ENCODE measurements around the gene CAP2.
"Not testable (repeated sequence)": the region's sequence is repeated elsewhere in the genome, so short reads cannot be mapped to it uniquely, and the experiment has no call there.

The CAP2 gene

DNA sequence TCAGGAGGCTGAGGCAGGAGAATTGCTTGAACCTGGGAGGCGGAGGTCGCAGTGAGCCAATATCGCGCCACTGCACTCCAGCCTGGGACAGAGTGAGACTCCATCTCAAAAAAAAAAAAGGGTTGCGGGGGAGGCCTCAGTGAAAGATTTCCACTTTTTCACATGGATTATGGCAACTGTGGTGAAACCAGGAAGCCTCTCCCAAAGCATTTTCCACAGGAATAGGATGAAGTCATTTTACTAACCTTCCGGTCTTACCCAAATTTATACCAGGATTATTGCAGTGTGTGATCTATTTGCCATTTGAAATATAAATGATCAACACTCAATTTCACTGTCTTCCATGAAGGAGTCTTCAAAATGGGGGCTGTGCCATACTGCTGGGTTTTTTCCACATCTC, 113.1 kb downstream of the CAP2 start:
- no peak for DNase-seq

DNA sequence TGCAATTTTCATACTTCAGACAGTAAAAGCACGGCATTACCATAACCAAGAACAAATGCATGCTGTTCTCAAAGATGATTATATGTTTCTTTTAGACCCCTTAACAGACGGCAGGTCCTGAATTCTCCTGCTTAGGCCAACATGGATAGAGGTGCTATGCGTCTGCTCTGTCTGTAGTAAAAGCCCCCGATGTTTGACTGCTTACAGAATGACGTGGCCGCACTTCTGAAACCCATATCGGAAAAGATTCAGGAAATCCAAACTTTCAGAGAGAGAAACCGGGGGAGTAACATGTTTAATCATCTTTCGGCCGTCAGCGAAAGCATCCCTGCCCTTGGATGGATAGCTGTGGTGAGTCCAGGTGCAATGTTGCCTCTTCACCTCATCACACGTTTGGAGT, 113.6 kb downstream of the CAP2 start:
- DNase-seq: no peak

DNA sequence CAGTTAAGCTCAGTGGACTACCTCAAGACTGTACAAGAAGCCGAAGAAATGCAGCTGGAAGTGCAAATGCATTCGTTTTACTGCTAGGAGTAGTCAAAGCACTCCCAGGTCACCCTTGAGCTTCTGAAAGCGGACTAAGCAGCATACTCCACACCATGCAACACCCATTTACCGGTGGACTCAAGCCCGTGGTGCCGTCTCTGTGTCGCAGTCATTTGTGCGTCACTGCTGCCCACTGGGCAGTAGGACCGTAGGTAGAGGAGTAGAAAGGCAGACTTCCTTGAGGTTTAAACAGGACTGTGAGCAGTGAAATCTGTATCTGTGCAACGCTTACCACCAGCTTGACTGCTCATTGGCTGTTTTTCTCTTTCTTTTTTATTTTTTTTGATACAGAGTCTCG, 117.7 kb downstream of the CAP2 start:
- DNase-seq: no peak

GRCh38 chr6:17511580-17511979, 118.2 kb downstream of the CAP2 start:
- DNase-seq: no peak

- DNase-seq: no peak
These were observed 125.7 kb downstream of the CAP2 start for GRCh38 chr6:17519120-17519519.

DNA sequence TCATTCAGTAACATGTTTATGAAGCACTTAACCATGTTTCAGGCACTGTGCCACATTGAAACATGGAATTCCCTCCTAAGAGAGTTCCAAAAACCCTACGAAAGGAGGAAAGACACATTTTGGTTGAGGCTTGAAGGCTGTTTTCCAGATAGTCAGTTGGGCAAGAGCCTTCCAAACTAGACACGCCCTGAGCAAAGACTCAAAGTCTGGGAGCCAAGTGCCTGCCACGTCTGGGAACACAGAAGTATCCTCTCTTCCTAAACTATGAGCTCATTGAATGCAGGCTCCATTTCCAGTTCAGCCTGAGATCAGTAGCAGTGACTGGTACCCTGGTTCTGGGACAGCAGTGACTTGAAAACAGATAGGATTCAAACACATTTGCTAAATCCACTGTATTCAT, 132.2 kb downstream of the CAP2 start:
- no peak for DNase-seq

- no peak for DNase-seq
These were observed 133.7 kb downstream of the CAP2 start for GRCh38 chr6:17527076-17527475.

- DNase-seq: no peak
These were observed 137.0 kb downstream of the CAP2 start for GRCh38 chr6:17530321-17530835.

- no peak for DNase-seq
These were observed 143.2 kb downstream of the CAP2 start for GRCh38 chr6:17536586-17536985.

- no peak for DNase-seq
These were observed 148.8 kb downstream of the CAP2 start for GRCh38 chr6:17542243-17542642.

- DNase-seq: not testable (repeated sequence)
These were observed 152.3 kb downstream of the CAP2 start for GRCh38 chr6:17545681-17546080.

GRCh38 chr6:17551383-17551958, 158.1 kb downstream of the CAP2 start:
- no peak for DNase-seq

- DNase-seq: no peak
These were observed 159.5 kb downstream of the CAP2 start for GRCh38 chr6:17552861-17553260.

- no peak for DNase-seq
These were observed 162.6 kb downstream of the CAP2 start for GRCh38 chr6:17556014-17556413.

- no peak for DNase-seq
These were observed 169.2 kb downstream of the CAP2 start for GRCh38 chr6:17562636-17563035.

GRCh38 chr6:17565399-17565798, 172.0 kb downstream of the CAP2 start:
- no peak for DNase-seq

GRCh38 chr6:17574866-17575560, 181.6 kb downstream of the CAP2 start:
- no peak for DNase-seq

DNA sequence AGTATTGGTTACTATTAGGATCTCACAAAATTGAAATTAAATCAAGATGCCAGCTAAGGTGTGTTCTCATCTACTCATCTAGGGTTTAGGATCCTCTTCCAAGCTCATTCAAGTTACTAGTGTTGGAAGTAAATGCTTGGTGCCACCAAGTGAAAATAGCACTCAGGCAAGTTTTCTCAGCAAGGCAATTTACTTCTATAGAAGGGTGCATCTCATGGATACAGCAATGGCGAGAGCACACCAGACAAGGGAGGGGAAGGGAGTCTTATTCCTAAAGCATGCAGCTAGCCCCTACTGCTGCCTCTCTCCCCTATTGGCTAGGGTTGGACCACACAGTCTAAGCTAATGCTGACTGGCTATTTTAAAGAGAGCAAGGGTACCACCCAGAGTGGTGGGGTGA, 183.7 kb downstream of the CAP2 start:
- no peak for DNase-seq

DNA sequence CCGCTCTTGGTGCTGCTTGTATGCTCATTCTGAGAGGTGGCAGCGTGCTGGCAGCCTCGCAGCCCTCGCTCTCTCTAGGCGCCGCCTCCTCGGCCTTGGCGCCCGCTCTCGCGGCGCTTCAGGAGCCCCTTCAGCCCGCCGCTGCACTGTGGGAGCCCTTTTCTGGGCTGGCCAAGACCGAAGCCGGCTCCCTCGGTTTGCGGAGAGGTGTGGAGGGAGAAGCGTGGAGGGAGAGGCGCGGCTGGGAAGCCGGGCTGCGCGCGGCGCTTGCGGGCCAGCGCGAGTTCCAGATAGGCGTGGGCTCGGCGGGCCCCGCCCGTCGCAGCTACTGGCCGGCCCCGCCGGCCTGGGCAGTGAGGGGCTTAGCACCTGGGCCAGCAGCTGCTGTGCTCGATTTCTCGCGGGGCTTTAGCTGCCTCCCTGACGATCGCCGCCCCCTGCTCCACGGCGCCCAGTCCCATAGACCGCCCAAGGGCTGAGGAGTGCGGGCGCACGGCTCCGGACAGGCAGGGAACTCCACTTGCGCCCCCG, 187.2 kb downstream of the CAP2 start:
- DNase-seq: peak in 1 of 2 donors; percentile 14

GRCh38 chr6:17581282-17581681, 187.9 kb downstream of the CAP2 start:
- not testable (repeated sequence) for DNase-seq

- DNase-seq: no peak
These were observed 190.4 kb downstream of the CAP2 start for GRCh38 chr6:17583811-17584210.

GRCh38 chr6:17584241-17584803, 190.9 kb downstream of the CAP2 start:
- DNase-seq: peak in 1 of 2 donors; percentile 58

DNA sequence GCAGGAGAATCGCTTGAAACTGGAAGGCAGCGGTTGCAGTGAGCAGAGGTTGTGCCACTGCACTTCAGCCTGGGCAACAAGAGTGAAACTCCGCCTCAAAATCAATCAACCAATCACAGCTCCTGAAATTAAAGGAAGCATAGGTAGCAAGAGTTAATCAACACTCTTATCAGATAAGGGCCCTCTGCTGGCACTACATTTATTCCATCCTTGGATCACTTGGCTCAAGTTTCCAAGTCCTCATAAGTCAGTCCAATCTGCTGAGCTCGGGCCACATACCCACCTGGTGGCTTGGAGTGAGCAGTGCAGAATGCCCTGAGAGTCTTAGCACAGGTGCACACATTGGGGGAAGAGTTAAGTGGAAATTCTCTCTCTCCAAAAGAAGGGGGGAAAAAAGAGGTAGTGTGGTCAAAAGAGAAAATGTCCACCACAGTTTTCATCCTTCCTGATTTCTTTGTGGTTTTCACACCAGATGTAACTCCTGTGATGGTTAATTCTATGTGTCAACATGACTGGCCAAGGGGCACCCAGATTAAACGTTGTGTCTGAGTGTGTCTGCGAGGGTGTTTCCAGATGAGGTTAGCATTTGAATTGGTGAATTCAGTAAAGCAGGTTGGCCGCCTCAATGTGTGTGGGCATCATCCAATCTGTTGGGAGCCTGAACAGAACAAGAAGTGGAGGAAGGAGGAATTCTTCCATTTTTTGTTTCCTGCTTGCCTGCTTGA, 192.5 kb downstream of the CAP2 start:
- no peak for DNase-seq
